ENCODE measurements around the gene MRPL24.

The MRPL24 gene

GRCh38 chr1:156777573-156777972 is 36.7 kb upstream of the MRPL24 start:
- no peak overlapping the region for H3K4me2 ChIP-seq (ENCODE audit: low read length)
- H3K4me1 ChIP-seq (ENCODE audit: control insufficient read depth, low read length), result 0 out of 2 replicates have a peak, but pooled peaks cover 5% of the 10 kb centered on the region
- no peaks in the 10 kb centered on the region for H3K9me2 ChIP-seq (replicated peaks; ENCODE audit: control insufficient read depth, low read length)
- no peak overlapping the region for H3K4me3 ChIP-seq (ENCODE audit: low read length)
- no peaks in the 10 kb centered on the region for H3K9me3 ChIP-seq (ENCODE audit: control insufficient read depth, insufficient read depth, low read length)
- peaks cover 93% of the 10 kb centered on the region for H3K79me2 ChIP-seq (ENCODE audit: control insufficient read depth, low read length)
- H3K36me3 ChIP-seq (ENCODE audit: control insufficient read depth, low read length), result peaks cover 47% of the 10 kb centered on the region
- no peak overlapping the region for H3K27ac ChIP-seq (ENCODE audit: low read depth, low read length)
- H4K20me1 ChIP-seq (ENCODE audit: control insufficient read depth, insufficient read depth, low read depth, low read length), result peaks cover 14% of the 10 kb centered on the region; the same call in 1 of the 2 replicates
- TF ChIP-seq, protein P1, sequence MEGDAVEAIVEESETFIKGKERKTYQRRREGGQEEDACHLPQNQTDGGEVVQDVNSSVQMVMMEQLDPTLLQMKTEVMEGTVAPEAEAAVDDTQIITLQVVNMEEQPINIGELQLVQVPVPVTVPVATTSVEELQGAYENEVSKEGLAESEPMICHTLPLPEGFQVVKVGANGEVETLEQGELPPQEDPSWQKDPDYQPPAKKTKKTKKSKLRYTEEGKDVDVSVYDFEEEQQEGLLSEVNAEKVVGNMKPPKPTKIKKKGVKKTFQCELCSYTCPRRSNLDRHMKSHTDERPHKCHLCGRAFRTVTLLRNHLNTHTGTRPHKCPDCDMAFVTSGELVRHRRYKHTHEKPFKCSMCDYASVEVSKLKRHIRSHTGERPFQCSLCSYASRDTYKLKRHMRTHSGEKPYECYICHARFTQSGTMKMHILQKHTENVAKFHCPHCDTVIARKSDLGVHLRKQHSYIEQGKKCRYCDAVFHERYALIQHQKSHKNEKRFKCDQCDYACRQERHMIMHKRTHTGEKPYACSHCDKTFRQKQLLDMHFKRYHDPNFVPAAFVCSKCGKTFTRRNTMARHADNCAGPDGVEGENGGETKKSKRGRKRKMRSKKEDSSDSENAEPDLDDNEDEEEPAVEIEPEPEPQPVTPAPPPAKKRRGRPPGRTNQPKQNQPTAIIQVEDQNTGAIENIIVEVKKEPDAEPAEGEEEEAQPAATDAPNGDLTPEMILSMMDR (IDR thresholded peaks at IDR 0.05; ENCODE audit: low read depth, low read length, poor library complexity, severe bottlenecking), result no peak
- no peak for TF ChIP-seq EZH2phosphoT487 (IDR thresholded peaks at IDR 0.05; ENCODE audit: borderline replicate concordance, low read length)
- no peaks in the 10 kb centered on the region for H3K27me3 ChIP-seq (ENCODE audit: control insufficient read depth, low read length)
- H3F3A ChIP-seq (ENCODE audit: control insufficient read depth, insufficient read depth), result 0 out of 2 replicates have a peak, but pooled peaks cover 5% of the 10 kb centered on the region

GRCh38 chr1:156776942-156777341 is 36.1 kb upstream of the MRPL24 start:
- no peak for TF ChIP-seq EZH2phosphoT487 (IDR thresholded peaks at IDR 0.05; ENCODE audit: borderline replicate concordance, low read length)
- TF ChIP-seq, protein P1 (IDR thresholded peaks at IDR 0.05; ENCODE audit: low read depth, low read length, poor library complexity, severe bottlenecking), result no peak
- Histone ChIP-seq H3K27me3 (ENCODE audit: control insufficient read depth, low read length) (no peaks in the 10 kb centered on the region), H3K36me3 (ENCODE audit: control insufficient read depth, low read length) (peaks cover 47% of the 10 kb centered on the region), H3K9me3 (ENCODE audit: control insufficient read depth, insufficient read depth, low read length) (no peaks in the 10 kb centered on the region), H3K27ac (ENCODE audit: low read depth, low read length) (no peak overlapping the region), H3K9me2 (replicated peaks; ENCODE audit: control insufficient read depth, low read length) (no peaks in the 10 kb centered on the region), H3K4me2 (ENCODE audit: low read length) (no peak overlapping the region), H4K20me1 (ENCODE audit: control insufficient read depth, insufficient read depth, low read depth, low read length) (peaks cover 14% of the 10 kb centered on the region; the same call in 1 of the 2 replicates), H3K4me1 (ENCODE audit: control insufficient read depth, low read length) (0 out of 2 replicates have a peak, but pooled peaks cover 5% of the 10 kb centered on the region), H3F3A (ENCODE audit: control insufficient read depth, insufficient read depth) (0 out of 2 replicates have a peak, but pooled peaks cover 5% of the 10 kb centered on the region), H3K79me2 (ENCODE audit: control insufficient read depth, low read length) (peaks cover 93% of the 10 kb centered on the region), H3K4me3 (ENCODE audit: low read length) (no peak overlapping the region)

GRCh38 chr1:156775799-156776198 is 34.9 kb upstream of the MRPL24 start:
- Histone ChIP-seq H3K4me2 (ENCODE audit: low read length) (no peak overlapping the region), H3K9me2 (replicated peaks; ENCODE audit: control insufficient read depth, low read length) (no peaks in the 10 kb centered on the region), H3K27ac (ENCODE audit: low read depth, low read length) (no peak overlapping the region), H3K4me1 (ENCODE audit: control insufficient read depth, low read length) (peaks cover 10% of the 10 kb centered on the region), H3K4me3 (ENCODE audit: low read length) (no peak overlapping the region), H3K27me3 (ENCODE audit: control insufficient read depth, low read length) (no peaks in the 10 kb centered on the region), H3K36me3 (ENCODE audit: control insufficient read depth, low read length) (peaks cover 44% of the 10 kb centered on the region), H3K79me2 (ENCODE audit: control insufficient read depth, low read length) (peaks cover 92% of the 10 kb centered on the region), H4K20me1 (ENCODE audit: control insufficient read depth, insufficient read depth, low read depth, low read length) (peaks cover 16% of the 10 kb centered on the region; the same call in 1 of the 2 replicates), H3F3A (ENCODE audit: control insufficient read depth, insufficient read depth) (peaks cover 7% of the 10 kb centered on the region; the same call in 1 of the 2 replicates), H3K9me3 (ENCODE audit: control insufficient read depth, insufficient read depth, low read length) (no peaks in the 10 kb centered on the region)
- no peak for TF ChIP-seq EZH2phosphoT487 (IDR thresholded peaks at IDR 0.05; ENCODE audit: borderline replicate concordance, low read length)
- TF ChIP-seq, protein P1 (IDR thresholded peaks at IDR 0.05; ENCODE audit: low read depth, low read length, poor library complexity, severe bottlenecking), result no peak
